Stimulated activated CD8-positive, alpha-beta memory T cell treated with anti-CD3 and anti-CD28 coated beads, Interleukin-15, amount 100 ng/mL, for 4 hours (primary cell): ENCODE results near the gene MRPL41.
"Not testable (repeated sequence)": the region's sequence is repeated elsewhere in the genome, so short reads cannot be mapped to it uniquely, and the experiment has no call there.

Experiments used
- DNase-seq, 2 donors: peaks; one replicate each; pipeline ENCODE4 v3.0.0-alpha.2; 2020; ENCODE audit warnings: low read depth in 2 of 2

The MRPL41 gene

DNA sequence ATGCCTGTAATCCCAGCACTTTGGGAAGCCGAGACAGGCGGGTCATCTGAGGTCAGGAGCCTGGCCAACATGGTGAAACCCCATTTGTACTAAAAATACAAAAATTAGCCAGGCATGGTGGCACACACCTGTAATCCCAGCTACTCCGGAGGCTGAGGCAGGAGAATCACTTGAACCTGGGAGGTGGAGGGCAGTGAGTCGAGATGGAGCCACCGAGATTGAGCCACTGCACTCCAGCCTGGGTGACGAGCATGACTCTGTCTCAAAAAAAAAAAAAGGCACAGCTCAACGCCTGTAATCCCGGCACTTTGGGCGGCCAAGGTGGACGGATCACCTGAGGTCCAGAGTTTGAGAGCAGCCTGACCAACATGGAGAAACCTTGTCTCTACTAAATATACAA is 2.0 kb downstream of the MRPL41 start:
- not testable (repeated sequence) for DNase-seq

DNA sequence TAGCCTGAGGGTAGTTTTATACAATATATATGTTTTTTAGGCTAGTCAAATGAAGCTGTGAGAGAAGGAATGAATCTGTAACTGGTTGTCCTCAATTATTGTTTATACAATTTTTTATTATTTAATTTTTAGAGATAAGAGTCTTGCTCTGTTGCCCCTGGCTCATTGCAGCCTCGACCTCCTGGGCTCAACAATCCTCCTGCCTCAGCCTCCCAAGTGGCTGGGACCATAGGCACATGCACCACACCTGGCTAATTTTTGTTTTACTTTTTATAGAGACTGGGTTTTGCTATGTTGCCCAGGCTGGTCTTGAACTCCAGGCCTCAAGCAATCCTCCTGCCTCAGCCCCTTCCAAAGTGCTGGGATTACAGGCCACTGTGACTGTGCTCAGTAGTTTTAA is 2.7 kb downstream of the MRPL41 start:
- no peak for DNase-seq

DNA sequence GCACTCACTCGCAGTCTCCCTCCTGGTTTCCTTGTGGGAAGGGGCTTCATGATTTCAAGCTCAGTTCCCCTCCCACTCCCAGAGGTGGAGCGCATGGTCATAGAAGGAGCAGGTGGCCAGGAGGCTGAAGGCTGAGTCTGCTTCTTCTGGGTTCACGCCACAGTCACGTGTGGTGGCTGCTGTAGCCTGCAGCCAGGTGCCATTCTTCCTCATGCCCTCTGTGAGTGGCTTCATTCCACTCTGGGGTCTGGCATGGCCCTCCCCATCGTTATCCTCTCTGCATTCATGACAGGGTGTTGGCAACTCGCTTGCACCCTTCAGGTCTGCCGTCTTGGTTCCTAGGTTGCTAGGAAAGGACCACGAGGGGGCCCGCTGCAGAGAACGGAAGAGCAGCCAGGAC is 3.5 kb downstream of the MRPL41 start:
- DNase-seq = no peak

DNA sequence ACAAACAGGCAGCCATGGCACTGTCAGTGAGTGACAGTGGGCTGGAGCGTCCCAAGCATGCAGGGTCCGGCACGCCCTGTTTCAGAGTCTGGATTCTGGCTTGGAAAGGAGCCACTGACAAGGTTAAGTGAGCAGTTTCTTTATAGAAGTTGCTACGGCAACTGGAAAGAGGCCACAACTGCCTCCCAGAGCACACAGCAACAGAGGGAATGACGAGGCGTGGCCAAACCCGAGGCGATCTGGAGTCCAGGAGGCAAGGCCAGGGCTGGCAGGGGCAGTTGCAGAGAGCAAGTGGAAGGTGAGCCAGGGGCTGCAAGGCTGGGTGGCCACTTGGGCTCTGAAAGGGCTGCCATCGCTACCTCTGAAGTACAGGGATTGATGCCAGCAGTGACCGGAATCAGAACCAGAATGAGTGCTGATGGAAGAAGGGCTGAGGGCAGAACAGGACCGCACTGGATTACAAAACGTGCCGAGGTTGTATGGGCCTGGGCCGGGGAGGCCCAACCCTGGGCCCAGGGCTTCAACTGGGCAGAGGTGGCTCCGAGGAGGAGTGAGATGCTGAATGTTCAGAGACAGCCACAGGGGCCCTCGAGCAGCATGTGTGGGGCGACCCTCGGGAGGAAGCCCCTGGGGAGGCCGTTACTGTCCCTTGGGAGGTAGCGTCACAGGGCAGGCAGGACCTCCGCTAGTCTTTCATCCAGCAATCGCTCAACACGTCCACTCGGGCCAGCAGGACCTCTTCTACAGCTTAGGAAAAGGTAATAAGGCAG is 4.6 kb downstream of the MRPL41 start:
- no peak for DNase-seq

DNA sequence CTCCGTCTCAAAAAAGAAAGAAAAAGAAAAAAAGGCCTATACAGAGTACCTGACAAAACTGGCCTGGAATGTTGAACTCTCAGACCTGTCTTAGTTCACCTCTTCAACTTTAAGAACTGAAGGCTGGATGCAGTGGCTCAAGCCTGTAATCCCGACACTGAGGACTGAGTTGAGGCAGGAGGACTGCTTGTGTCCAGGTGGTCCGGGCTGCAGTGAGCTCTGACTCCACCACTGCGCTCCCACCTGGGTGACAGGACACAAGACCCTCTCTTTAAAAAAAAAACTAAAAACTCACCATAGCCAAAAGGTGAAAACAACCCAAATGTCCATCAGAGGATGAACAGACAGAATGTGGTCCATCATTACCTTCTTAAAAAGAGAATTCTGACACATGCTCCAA is 6.4 kb downstream of the MRPL41 start:
- no peak for DNase-seq

DNA sequence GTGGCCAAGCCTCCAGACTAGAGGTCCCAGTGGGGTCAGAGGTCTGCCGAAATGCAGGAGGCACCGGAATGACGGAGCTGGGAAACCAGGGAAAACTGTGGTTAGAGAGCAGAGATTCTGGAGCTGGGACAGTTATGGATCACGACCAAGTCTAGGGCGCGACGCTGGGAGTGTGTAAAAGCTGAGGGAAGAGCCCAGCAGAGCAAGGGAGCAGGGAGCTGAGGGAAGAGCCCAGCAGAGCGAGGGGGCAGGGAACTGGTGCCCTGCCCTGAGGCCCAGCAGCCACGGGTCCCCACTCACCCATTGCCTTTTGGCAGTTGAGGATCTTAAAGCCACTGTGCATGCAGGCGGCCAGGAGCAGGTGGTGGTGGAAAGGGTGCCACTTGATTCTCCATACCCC is 12.5 kb downstream of the MRPL41 start:
- DNase-seq = no peak

DNA sequence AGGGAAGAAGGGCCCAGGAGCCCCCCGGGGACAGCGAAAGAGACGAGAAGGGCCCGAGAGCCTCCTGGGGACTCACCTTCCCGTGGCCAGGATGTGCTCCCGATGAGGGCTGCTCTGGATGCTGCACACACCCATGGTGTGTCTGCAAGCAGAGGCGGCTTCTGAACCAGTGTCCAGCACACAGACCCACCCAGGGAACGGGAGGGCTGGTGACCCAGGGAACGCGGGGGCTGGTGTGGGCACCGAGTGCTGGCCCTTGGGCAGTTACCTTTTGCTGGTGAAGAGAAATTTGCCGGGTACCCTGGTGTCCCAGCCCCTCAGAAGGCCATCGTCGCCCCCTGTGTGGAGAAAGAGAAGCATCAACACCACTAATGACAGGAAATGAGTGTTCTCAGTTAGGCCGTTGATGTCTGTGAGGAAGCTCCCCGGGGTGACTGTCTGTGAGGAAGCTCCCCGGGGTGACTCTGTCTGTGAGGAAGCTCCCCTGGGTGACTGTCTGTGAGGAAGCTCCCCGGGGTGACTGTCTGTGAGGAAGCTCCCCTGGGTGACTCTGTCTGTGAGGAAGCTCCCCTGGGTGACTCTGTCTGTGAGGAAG is 13.2 kb downstream of the MRPL41 start:
- no peak for DNase-seq

DNA sequence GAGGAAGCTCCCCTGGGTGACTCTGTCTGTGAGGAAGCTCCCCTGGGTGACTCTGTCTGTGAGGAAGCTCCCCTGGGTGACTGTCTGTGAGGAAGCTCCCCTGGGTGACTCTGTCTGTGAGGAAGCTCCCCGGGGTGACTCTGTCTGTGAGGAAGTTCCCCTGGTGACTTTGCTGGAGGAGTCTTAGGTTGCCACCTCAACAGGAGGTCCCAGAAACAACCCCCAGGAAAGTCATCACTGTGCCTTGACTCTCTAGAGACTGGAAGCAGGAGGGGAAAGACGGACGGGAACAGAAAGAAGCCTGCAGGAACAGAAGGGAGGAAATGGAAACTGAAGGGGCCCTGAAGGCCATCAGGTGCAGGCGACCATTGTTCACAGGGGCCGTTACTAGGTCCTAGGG is 16.8 kb downstream of the MRPL41 start:
- DNase-seq = not testable (repeated sequence)

DNA sequence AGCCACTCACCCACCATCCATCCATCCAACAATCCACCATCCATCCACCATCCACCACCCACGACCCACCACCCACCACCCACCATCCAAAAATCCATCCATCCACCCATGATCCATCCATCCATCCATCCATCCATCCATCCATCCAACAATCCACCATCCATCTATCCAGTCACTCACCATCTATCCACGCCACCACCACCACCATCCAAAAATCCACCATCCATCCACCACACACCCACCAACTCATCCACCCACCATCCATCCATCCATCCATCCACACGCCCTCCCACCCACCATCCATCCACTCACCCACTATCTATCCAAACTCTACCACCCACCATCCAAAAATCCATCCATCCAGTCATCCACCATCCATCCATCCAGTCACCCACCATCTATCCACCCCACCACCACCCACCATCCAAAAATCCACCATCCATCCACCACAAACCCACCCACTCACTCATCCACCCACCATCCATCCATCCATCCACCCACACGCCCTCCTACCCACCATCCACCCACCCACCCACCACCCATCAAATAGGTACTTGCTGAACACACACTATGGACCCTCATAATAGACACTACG is 18.0 kb downstream of the MRPL41 start:
- DNase-seq = no peak

DNA sequence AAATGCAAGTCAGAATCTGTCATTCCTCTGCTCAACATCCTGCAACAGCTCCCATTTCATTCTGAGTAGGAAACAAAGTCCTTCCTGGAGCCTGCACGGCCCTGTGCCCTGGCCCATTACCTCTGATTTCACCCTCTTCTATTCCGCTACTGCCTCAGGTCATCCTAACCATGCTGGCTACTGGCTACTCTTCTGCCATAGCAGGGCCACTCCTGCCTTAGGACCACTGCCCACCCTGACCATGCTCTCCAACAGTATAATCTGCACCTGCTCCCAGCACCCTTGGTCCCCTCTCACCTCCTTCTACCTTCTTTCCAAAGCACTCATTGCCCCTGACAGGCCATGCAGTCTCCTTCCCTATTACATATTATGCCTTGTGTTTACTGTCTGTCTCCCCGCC is 18.9 kb downstream of the MRPL41 start:
- DNase-seq = no peak

DNA sequence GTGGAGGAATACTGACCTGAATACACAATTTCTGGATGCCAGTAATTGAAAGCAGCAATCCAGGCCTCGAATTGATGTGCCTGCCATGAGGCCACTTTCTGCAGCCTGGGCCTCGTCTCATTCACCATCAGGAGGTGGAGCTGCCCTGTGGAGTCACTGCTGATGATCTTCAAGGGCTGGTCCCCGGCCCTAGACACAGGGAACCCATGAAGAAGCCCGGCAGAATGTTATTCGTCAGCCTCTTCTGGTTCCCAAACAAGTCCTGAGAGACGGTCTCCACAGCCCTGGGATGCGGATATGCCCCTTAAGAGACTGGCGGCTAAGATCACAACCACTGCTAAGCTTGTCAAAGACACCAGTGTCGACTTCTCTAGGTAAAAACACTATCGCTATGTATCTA is 22.5 kb downstream of the MRPL41 start:
- DNase-seq = no peak

DNA sequence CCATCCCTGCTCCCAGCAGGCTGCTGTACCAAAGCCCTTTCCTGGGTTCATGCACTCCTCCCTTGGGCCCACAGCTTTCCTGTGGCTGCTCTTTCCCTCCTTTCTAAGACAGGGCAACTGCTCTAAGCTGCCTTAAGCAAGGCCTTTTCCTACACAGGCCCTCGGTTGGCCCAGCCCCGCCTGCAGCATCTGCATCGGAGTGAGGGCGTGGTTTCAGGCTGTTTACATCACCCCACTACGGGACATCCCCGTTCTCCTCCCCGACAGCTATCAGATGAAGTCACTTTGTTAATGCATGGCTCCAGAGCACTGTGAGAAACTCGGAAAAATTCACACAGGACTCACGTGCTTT is 23.7 kb downstream of the MRPL41 start:
- DNase-seq = no peak

DNA sequence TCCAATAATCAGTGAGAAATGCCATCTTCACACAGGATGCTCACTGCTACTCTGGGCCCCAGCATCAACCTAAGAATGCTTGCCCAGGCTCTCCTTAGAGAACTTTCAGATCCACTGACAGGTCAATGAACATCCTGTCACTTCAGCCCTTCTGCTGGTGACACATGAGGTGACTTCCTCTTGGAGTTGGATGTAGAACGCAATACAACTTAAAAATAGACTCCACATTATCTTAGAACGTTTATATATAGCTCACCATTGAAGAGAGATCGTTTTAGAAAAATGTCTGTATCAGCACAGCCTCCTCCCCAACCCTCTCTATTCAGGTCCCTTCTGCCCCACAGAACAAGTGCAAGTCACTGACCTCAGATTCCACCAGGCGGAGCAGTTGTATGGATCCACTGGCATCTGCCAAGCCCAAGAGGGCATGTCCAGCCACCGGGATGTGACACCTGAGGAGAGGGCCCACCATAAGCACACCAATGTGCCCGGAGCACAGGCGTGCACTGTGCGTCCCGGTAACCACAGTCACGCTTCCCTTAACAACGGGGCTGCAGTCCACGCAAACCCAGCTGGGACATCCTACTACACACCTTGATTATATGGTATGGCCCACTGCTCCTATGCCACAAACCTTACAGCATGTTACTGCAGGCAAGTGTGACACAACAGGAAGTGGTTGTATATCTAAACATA is 24.2 kb downstream of the MRPL41 start:
- DNase-seq = no peak

DNA sequence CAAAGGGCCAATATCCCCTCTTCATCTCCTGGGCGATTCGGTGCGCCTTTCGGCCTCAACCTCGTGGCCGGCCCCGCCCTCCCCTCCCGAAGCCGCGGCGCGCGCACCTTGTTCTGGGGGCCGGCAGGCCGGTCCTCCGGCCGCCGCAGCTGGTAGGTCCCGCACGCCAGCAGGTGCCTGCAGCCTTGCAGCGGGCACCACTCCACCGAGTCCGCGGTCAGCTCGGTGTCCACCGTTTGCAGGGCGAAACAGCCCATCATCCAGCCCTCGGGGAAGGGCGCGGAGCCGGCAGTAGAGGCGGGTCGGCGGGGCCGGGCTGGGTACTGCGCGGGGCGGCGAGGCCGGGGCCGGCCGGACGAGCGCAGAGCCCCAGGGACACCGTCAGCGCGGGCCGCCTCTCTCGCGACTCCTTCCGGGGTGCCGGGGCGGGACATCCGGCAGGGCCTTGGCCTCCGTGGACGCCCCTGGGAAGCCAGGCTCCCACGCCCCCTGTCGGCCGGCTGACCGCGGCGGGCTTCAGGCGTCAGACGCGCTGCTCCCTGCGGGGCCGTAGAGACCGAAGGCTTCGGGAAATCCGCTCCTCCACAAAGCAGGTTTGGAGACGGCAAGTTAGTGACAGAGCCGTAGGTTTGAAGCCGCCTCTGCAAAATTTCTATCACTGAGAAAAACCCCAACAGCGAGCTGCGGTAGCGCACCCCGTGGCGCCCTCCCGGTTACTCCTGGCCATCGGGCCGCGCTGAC is 27.0 kb downstream of the MRPL41 start, which contains the start of gene DPH7:
TSS of gene DPH7 (minus strand) at position 408 of the 741 bp plus-strand sequence. CDS start at position 260, 148 bp downstream.
- DNase-seq = peak; percentile 87 to 88

DNA sequence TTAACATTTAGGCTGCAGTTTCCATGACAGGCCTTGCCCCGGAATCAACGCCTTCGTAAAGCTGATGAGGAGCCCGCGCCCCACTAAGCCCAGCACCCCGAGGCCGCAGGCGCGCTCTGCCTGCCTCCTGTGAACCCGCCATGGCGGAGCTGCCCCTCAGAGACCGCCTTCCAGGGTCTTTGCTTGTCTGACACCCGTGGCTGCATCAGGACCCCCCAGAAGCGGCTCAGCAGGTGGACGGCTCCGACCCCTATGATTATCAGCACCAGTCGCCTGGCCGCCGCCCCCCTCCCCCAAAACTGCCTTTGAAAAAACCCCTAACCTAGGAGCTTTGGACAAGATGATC is 27.6 kb downstream of the MRPL41 start:
- DNase-seq = no peak

DNA sequence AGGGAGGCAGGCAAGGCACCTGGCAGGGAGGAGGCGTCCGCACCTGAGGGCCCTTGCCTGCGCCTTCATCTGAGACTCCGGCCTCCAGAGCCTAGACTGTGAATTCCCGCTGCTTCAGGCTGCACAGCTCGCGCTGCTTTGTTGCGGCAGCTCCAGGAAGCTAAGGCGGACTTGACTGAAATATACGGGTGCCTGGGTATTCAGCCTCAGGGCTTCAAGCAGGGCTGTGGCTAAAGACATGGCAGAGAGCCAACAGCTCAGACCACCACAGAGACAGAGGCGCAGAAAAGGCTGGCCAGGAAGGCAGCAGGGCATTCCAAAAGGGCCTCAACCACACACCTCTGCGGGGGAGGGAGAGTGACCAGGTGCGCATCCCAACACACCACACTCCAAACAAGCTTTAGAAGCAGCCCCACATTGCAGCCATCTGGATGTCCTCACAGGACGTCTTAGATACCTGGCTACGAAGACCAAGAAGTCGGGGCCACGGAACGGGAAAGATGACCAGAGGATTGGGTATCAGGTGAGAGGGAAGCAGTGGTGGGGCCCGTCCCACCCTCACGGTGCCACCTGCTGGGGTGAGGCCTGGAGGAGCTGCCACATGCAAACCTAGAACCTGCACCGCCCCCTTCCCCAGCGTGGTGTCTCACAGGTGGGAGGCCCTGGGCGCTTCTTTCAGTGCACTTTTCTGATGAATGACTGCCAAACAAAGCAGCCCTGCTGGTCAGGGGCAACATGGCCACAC is 28.7 kb downstream of the MRPL41 start:
- DNase-seq = no peak

DNA sequence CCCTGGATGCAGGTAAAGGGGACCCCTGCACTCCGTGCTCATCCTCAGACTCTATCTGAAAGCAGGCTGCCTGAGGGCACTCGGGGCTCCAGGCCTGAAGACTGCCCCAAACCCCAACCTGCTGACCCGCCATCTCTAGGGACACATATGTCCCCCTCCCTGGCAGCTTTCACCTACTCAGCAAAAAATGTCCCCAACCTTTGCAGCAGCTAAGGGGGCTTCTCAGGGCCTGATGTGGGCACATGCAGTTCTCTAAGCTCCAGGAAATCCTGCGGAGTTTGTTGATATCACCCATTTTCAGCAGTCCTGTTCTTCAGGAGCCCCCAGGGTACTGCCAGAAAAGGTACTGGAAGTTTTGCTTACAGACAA is 29.3 kb downstream of the MRPL41 start:
- DNase-seq = no peak

DNA sequence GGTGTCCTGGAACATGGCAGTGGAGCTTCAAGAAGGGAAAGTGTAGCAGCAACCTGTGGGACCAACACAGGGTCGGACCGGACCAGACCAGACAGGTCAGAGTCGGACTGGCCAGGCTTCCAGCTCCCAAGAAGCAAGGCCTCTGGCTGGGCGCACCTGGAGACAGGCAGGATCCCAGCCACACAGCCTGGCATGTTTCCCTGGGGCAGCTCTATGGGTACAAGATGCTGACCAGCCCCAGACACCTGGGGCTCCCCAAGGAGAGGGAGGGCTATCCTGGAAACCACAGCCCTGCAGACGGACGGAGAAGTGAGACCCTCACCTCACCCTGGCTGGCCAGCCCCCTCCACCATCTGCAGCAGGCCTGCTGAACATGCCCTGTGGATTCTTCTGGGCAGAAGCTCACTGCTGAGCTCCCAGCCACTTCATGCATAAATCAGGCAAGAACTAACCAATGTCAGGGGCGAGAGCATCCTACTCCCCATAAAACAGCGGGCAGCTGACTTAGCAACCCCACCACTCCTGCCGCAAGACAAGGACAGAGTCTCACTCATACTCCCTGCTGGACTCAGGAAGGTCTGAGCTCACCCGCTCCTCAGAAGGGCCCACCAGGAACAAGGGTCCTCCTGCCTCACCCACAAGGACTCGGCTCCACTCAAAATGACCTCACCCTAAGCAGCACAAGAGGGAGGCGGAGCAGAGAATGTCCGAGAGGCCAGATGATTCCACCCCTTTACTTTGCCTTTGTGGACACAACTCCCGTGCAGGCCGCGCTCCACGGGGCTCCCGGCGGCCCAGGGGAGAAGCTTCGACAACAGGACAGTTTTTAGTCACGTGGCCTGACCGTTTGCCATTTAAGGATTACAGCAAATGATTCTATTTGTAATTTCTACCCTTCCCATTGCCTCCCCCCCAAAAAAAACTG is 29.9 kb downstream of the MRPL41 start:
- DNase-seq = no peak

DNA sequence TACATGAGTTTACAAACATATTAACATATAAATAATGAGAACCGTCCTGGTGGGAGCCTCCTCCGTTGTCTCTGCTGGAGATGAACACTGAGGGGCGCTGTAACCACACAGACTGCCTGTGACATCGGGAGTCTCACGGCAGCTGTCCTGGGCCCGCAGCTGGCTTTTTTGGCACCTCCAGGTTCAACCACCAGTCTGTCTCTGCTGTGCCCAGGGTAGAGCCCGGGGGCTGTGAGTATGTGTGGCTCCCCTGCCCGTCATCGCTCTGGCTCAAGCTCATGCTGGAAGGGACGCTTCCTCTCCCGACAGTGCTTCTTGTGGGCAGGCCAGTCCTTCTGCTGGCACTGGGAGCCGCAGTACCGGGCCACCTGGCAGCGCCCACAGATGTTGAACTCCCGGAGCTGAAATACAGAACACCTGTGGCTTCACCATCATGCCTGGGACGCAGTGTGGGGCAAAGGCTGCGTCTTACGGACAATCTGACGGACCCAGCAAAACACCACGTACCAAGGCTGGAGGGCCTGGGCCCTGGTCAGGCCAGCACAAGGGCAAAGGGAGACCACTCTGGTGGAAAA is 30.7 kb downstream of the MRPL41 start:
- no peak for DNase-seq

DNA sequence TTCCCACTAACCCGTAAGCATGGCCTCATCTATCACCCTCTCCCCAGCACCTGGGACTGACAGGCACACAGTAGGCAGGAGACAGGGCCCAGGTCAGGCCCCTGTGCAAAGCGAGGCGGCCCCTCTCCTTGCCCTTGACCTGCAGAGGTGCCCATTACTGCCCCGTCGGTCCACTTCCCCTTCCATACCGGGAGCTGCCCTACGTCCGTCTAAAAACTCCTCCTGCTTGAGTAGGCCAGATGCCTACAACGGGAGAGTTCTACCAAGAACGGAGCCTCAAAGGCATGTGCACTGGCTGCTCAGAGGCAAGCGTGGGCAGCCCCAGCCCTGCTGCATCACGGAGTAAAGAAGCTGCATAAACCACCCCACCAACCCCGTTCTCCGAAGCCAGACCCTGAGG is 31.7 kb downstream of the MRPL41 start:
- no peak for DNase-seq
